NK-92 (cell line): ENCODE results near the gene CD320.

Source experiments
- DNase-seq: peaks from one replicate; lab custom pipeline; 2025; ENCODE audit not compliant: unreplicated experiment; lab: John Stamatoyannopoulos, UW

The CD320 gene

DNA sequence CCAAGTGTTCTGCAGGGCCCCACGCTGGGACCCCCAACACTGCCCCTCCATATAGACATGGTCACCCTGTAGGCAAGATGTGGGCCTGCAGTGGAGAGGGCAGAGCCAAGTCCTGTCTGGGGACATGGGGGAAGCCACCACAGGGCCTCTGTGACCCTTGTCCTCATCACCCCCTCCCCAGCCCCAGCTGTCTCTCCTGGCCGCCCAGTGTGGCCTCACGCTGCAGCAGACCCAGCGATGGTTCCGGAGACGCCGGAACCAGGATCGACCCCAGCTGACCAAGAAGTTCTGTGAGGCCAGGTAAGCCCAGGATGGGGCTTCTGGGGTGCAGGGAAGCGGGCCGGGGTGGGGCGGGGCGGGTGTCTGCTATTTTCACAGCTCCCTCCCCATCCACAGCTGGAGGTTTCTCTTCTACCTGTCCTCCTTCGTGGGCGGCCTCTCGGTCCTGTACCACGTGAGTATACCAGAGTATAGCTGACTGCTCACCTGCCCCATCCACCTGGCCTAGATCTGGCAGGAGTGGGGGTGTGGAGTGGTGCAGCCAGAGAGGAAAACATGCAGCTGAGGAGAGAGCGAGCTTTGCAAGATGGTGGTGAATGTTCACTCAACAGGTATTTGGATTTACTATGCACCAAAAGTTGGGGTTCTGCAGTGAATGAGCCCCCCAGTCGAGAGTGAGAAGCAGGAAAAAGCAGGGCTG lies 52.6 kb downstream of the CD320 start:
- no peak for DNase-seq

DNA sequence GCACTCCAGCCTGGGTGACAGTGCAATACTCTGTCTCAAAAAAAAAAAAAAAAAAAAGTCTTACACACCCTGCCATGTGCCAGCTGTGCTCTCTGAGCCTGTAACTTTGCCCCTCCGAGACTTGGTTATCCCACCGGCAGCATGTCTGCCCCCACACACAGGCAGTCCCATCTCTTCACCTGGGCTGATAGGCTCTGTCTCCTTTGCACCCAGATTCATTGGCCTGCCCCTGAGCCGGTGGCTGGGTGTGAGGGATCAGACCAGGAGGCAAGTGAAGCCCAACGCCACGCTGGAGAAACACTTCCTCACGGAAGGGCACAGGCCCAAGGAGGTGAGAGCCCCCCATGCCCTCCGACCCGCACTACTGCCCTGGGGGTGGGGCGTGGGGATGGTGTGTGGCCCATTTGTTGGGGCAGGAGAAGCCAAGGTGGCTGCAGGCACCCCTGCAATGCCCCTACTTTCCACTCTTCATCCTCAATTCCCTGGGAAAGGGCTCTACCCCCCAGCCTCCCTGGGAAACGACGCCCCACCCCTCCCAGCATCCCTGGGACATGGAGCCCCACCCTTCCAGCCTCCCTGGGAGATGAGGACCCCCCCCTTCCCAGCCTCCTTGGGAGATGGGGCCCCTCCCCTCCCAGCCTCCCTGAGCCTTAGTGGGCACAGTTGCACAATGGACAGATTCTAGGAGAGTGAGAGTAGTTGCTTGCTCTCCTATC lies 53.7 kb downstream of the CD320 start:
- DNase-seq: no peak

DNA sequence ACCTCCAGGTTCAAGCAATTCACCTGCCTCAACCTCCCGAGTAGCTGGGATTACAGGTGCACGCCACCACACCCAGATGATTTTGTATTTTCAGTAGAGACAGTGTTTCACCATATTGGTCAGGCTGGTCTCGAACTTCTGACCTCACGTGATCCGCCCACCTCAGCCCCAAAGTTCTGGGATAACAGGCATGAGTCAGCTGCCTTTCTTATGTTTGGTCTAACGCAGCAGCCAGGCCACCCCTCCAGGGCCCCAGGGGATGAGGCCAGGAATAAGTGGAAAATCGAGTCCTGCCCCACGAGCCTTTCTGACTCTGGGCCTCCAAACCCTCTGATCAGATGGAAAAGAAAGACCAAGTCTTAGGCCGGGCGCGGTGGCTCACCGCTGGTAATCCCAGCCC lies 54.5 kb downstream of the CD320 start:
- no peak for DNase-seq

DNA sequence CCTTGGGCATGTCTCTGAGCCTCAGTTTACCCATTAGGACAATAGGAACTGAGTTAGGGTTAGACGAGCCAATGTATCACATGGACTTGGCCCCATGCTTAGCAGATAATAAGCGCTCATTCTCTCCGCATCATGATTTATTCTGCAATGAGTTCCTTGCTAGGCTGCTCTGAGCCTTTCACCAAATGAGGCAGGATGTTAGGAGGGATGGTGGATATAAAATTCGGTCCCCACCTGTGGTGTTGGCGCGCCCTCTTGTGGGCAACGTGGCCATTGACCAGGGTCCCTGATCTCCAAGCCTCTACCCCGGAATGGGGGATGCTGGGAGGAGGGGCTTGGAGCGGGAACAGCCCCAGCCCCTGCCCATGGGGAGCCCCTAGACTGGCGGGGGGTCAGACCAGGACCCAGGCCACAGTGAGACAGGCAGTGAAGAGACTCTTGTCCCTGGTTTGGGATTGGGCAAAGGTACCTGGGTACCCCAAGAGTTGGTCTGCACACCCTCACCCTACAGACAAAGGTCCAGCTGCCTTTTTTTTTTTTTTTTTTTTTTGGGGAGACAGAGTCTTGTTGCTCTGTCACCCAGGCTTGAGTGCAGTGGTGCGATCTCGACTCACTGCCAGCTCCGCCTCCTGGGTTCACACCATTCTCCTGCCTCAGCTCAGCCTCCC lies 55.1 kb downstream of the CD320 start:
- DNase-seq: no peak
